ENCODE data around the gene FYN.

The FYN gene

DNA sequence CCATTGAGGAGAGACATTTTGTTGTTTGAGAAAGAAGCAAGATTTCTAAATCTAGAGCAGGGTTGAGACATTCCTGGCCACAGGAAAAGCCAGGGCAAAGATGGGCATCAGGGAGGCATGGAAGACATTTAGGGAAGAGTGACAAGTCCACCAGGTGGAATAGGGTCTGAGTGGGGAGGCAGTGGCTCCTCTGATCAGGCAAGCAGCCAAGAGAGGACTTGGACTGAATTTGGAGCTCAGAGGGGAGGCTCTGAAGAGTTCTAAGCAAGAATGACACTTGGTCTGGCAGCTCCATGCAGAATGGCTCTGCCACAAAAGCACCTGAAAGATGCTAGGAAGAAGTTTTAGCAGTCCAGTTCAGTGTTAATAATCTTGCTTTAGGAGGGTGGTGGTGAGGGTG lies 120.8 kb downstream of the FYN start:
- Histone ChIP-seq H3K4me1 (ENCODE audit: insufficient read depth, low read length) (peaks cover 37% of the 10 kb centered on the region), H3K9me3 (ENCODE audit: low read length) (no peaks in the 10 kb centered on the region), H3K27me3 (ENCODE audit: insufficient read depth, low read length) (no peaks in the 10 kb centered on the region), H3K4me3 (ENCODE audit: low read length) (no peak overlapping the region), H2AFZ (ENCODE audit: low read depth, low read length) (no peak overlapping the region), H3K36me3 (ENCODE audit: insufficient read depth, low read length) (no peaks in the 10 kb centered on the region)

GRCh38 chr6:111750753-111751673 lies 122.2 kb downstream of the FYN start:
- no peaks in the 10 kb centered on the region for H3K27me3 ChIP-seq (ENCODE audit: insufficient read depth, low read length)

GRCh38 chr6:111750153-111750552 lies 123.1 kb downstream of the FYN start:
- Histone ChIP-seq H3K4me3 (ENCODE audit: low read length) (no peak overlapping the region), H3K9me3 (ENCODE audit: low read length) (no peaks in the 10 kb centered on the region), H3K36me3 (ENCODE audit: insufficient read depth, low read length) (peaks cover 2% of the 10 kb centered on the region), H3K27me3 (ENCODE audit: insufficient read depth, low read length) (no peaks in the 10 kb centered on the region), H3K4me1 (ENCODE audit: insufficient read depth, low read length) (peaks cover 39% of the 10 kb centered on the region), H2AFZ (ENCODE audit: low read depth, low read length) (no peak overlapping the region)

More at GRCh38 chr6:111750753-111751673, 122.2 kb downstream of the FYN start:
- no peak overlapping the region for H2AFZ ChIP-seq (ENCODE audit: low read depth, low read length)
- H3K4me1 ChIP-seq (ENCODE audit: insufficient read depth, low read length): peaks cover 39% of the 10 kb centered on the region
- H3K4me3 ChIP-seq (ENCODE audit: low read length): no peak overlapping the region
- H3K36me3 ChIP-seq (ENCODE audit: insufficient read depth, low read length): no peaks in the 10 kb centered on the region
- H3K9me3 ChIP-seq (ENCODE audit: low read length): no peaks in the 10 kb centered on the region

DNA sequence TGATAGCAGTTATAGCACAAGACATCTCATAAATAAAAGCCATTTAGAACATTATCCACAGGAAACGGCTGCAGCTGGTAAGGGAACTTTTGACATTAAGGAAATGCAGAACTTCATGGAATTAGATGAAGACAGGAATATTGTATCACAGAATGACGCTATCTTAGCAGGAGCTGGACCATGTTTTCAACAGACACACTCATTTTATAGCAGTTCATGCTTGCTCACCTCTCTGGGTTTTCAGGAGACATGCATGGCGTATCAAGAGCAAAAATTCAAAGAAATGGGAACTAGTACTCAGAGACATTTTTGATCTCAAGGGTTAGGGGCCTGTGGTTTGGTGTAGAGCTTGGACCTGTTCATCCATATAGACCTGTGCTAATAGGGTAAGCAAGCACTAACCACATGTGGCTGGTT lies 125.0 kb downstream of the FYN start:
- Histone ChIP-seq H3K27me3 (ENCODE audit: insufficient read depth, low read length) (no peaks in the 10 kb centered on the region), H3K36me3 (ENCODE audit: insufficient read depth, low read length) (peaks cover 5% of the 10 kb centered on the region), H3K4me1 (ENCODE audit: insufficient read depth, low read length) (peaks cover 50% of the 10 kb centered on the region), H3K4me3 (ENCODE audit: low read length) (no peak overlapping the region), H3K9me3 (ENCODE audit: low read length) (no peaks in the 10 kb centered on the region), H2AFZ (ENCODE audit: low read depth, low read length) (no peak overlapping the region)

DNA sequence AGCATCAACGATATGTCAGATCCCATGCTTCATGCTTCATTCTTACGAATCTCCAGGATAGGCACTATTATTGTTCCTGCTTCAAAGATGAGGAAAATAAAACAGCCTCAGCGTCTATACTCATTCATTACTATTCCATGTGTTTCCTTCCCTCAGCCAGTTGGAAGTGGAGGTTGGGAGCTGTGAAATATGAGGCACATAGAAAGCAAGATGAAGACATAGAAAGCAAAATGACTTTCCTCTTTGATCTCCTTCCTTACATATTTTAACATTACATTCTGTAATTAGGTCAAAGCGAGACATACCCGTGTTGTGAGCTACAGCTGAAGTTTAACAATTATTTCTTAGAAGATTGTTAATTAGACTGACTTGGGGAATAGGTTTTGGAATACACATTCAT lies 125.4 kb downstream of the FYN start:
- H3K9me3 ChIP-seq (ENCODE audit: low read length): no peaks in the 10 kb centered on the region
- H3K4me3 ChIP-seq (ENCODE audit: low read length): no peak overlapping the region
- peaks cover 6% of the 10 kb centered on the region for H3K36me3 ChIP-seq (ENCODE audit: insufficient read depth, low read length)
- no peak overlapping the region for H2AFZ ChIP-seq (ENCODE audit: low read depth, low read length)
- no peaks in the 10 kb centered on the region for H3K27me3 ChIP-seq (ENCODE audit: insufficient read depth, low read length)
- H3K4me1 ChIP-seq (ENCODE audit: insufficient read depth, low read length): peaks cover 50% of the 10 kb centered on the region

DNA sequence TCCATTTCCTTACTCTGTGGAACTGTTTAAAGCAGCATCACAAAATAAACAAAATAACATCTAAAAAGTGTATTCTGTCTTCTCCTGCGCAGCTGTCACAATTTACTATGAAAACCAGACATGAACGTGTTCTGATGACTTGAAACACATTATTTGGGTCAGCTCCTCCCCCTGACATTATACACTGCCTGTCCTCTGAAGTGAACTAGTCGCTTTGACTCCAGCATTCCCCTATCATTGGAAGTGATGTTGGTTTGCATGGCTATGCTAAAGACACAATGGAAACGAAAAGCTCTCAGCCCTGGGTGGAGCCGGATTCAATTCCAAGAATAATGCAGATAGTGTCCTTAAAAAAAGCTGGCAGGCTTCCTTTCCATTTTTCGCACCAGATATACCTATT lies 125.9 kb downstream of the FYN start:
- no peak overlapping the region for H2AFZ ChIP-seq (ENCODE audit: low read depth, low read length)
- peaks cover 53% of the 10 kb centered on the region for H3K4me1 ChIP-seq (ENCODE audit: insufficient read depth, low read length)
- H3K9me3 ChIP-seq (ENCODE audit: low read length): peaks cover 1% of the 10 kb centered on the region
- H3K4me3 ChIP-seq (ENCODE audit: low read length): no peak overlapping the region
- H3K36me3 ChIP-seq (ENCODE audit: insufficient read depth, low read length): peaks cover 7% of the 10 kb centered on the region
- H3K27me3 ChIP-seq (ENCODE audit: insufficient read depth, low read length): no peaks in the 10 kb centered on the region

- H3K4me1 ChIP-seq (ENCODE audit: insufficient read depth, low read length): peaks cover 52% of the 10 kb centered on the region
- H3K27me3 ChIP-seq (ENCODE audit: insufficient read depth, low read length): no peaks in the 10 kb centered on the region
- peaks cover 10% of the 10 kb centered on the region for H3K36me3 ChIP-seq (ENCODE audit: insufficient read depth, low read length)
- peaks cover 1% of the 10 kb centered on the region for H3K9me3 ChIP-seq (ENCODE audit: low read length)
- no peak overlapping the region for H2AFZ ChIP-seq (ENCODE audit: low read depth, low read length)
- no peak overlapping the region for H3K4me3 ChIP-seq (ENCODE audit: low read length)
Observed at GRCh38 chr6:111746983-111747382, 126.3 kb downstream of the FYN start.

DNA sequence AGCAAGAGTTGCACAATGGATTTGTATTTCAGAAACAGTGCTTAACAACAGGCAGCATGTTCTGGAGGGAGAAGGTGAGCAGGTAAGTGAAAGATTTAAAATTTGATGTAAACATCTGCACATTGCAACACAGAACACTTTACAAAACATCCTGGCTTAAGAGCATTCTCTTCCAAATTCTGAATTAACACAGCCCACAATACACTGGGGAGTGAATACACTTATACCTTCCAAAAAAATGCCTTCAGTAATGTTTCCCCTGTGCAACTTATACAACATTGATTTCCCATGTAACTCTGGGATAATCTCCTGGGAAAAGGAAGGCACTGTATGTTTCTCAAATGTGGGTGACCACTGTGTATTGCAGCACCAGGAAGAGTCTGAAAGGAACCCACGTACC lies 127.6 kb downstream of the FYN start:
- peaks cover 16% of the 10 kb centered on the region for H3K36me3 ChIP-seq (ENCODE audit: insufficient read depth, low read length)
- H2AFZ ChIP-seq (ENCODE audit: low read depth, low read length): no peak overlapping the region
- peaks cover 1% of the 10 kb centered on the region for H3K9me3 ChIP-seq (ENCODE audit: low read length)
- no peak overlapping the region for H3K4me3 ChIP-seq (ENCODE audit: low read length)
- H3K27me3 ChIP-seq (ENCODE audit: insufficient read depth, low read length): no peaks in the 10 kb centered on the region
- H3K4me1 ChIP-seq (ENCODE audit: insufficient read depth, low read length): peaks cover 40% of the 10 kb centered on the region

GRCh38 chr6:111745186-111745585 lies 128.1 kb downstream of the FYN start:
- no peak overlapping the region for H2AFZ ChIP-seq (ENCODE audit: low read depth, low read length)
- peaks cover 36% of the 10 kb centered on the region for H3K4me1 ChIP-seq (ENCODE audit: insufficient read depth, low read length)
- peaks cover 20% of the 10 kb centered on the region for H3K36me3 ChIP-seq (ENCODE audit: insufficient read depth, low read length)
- H3K27me3 ChIP-seq (ENCODE audit: insufficient read depth, low read length): no peaks in the 10 kb centered on the region
- H3K9me3 ChIP-seq (ENCODE audit: low read length): peaks cover 1% of the 10 kb centered on the region
- H3K4me3 ChIP-seq (ENCODE audit: low read length): no peak overlapping the region

DNA sequence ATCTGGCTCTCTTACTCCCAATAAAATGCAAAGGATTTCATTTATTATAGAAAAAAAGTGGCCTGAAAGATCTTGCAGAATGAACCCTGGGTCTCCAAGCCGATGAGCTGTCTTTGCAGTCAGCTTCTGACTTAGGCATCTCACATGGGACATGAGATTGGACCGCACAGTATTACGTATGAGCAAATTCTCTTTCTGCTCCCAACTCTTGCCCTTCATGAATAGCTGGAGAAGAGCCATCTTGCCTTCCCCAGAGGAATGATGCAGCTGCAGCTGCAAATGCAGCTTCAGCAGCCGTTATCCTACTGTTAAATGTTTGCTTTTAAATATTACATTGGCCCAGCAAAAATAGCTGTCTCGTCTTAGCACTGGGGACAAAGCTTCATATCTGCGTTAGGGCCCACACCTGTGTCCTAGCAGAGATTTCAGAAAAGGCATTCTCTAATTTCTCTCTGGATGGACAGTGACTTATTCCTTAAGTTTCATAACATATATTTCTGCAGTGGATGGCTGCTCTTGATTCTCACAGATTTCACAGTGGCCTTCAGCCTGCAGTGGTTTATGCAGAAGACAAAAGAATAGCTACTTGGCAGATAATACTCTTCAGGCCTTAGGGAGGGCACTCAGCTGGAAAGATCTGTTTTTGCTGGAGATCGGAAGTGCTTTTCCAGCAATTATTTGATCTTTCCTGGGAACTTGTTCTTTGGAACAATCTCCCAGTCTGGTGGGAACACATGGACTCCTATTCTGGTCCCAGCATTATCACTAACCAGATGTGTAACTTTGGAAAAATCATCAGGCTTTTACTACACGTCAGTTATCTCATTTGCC lies 129.2 kb downstream of the FYN start:
- Histone ChIP-seq H3K27me3 (ENCODE audit: insufficient read depth, low read length) (no peaks in the 10 kb centered on the region), H3K9me3 (ENCODE audit: low read length) (peaks cover 1% of the 10 kb centered on the region), H3K36me3 (ENCODE audit: insufficient read depth, low read length) (peaks cover 26% of the 10 kb centered on the region), H2AFZ (ENCODE audit: low read depth, low read length) (no peak overlapping the region), H3K4me1 (ENCODE audit: insufficient read depth, low read length) (peaks cover 29% of the 10 kb centered on the region), H3K4me3 (ENCODE audit: low read length) (no peak overlapping the region)

- Histone ChIP-seq H3K9me3 (ENCODE audit: low read length) (peaks cover 1% of the 10 kb centered on the region), H3K27me3 (ENCODE audit: insufficient read depth, low read length) (no peaks in the 10 kb centered on the region), H3K4me1 (ENCODE audit: insufficient read depth, low read length) (peaks cover 24% of the 10 kb centered on the region), H3K36me3 (ENCODE audit: insufficient read depth, low read length) (peaks cover 34% of the 10 kb centered on the region), H2AFZ (ENCODE audit: low read depth, low read length) (no peak overlapping the region), H3K4me3 (ENCODE audit: low read length) (no peak overlapping the region)
Observed at GRCh38 chr6:111743360-111743759, 129.9 kb downstream of the FYN start.

DNA sequence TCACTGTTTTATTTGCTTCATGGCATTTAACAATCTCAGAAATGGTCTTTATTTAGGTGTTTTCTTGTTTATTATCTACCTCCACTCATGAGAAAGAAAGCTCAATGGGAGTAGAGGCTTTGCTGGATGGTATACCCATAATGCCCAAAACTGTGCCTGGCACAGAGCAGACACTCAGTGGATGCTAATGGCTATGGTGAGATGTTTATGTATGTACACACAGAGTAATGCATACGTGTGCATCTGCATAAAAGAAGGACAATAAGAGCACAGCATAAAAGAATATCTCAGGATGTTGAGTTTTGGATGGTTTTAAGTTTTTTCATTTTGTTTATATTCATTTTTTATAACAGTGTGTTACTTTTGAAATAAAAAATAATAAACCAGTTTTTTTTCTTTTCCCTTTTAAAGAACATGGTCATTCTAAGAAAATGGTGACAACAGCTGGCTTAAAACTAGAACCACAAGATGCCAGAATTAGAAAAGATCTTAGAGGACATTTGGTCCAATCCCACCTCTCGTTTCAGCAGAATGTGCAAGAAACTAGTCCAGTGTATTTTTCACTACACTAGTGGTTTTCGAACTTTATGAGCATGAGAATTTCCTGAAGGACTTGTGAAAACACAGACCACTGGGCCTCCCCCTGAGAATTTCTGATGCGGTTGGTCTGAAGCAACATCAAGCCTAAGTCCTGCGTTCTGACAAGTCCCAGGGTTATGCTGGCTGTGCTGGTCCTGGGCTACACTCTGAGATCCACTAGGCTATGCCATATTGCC lies 131.9 kb downstream of the FYN start:
- Histone ChIP-seq H3K4me3 (ENCODE audit: low read length) (no peak overlapping the region), H2AFZ (ENCODE audit: low read depth, low read length) (no peak overlapping the region), H3K27me3 (ENCODE audit: insufficient read depth, low read length) (no peaks in the 10 kb centered on the region), H3K4me1 (ENCODE audit: insufficient read depth, low read length) (peaks cover 18% of the 10 kb centered on the region), H3K36me3 (ENCODE audit: insufficient read depth, low read length) (peaks cover 35% of the 10 kb centered on the region), H3K9me3 (ENCODE audit: low read length) (peaks cover 1% of the 10 kb centered on the region)

All from neuron (in vitro differentiated cells).